HepG2 (cell line): ENCODE results near the gene DCUN1D2. TPM values are rescaled to one million over a fixed set of nuclear protein-coding genes. Genes with fewer than 3 reads are reported as not detected.

Experiments
- CERS6 ChIP-seq: sonication (generic); formaldehyde crosslinking; IDR thresholded peaks from 2 replicates; pipeline ENCODE4 v1.5.0; 2020; ENCODE audit warnings: missing genetic modification reagents
- FOXA1 ChIP-seq, 2 experiments: fragments of 450-650 bp in 1 of 2; sonication (generic) in 1 of 2; formaldehyde crosslinking in 1 of 2; IDR thresholded peaks; 2 replicates each; pipeline versions ENCODE4 v1.4.0 to v1.6.1; 2016 to 2020; ENCODE audit warnings: missing genetic modification reagents in 1 of 2
- HDAC1 ChIP-seq: sonication (generic); formaldehyde crosslinking; IDR thresholded peaks from 2 replicates; pipeline ENCODE4 v1.5.1; 2020; ENCODE audit warnings: mild to moderate bottlenecking, missing genetic modification reagents
- HNRNPL ChIP-seq: fragments of 200-400 bp; formaldehyde crosslinking; IDR thresholded peaks from 2 replicates; pipeline ENCODE4 v1.6.1; 2017; ENCODE audit warnings: mild to moderate bottlenecking, low read depth, low read length
- KLF9 ChIP-seq: IDR thresholded peaks from 2 replicates; pipeline ENCODE4 v1.6.1; 2016; ENCODE audit warnings: low read depth
- NFYB ChIP-seq: sonication (generic); formaldehyde crosslinking; IDR thresholded peaks from 2 replicates; pipeline ENCODE4 v1.4.0; 2020; ENCODE audit warnings: missing genetic modification reagents
- POLR2G ChIP-seq: fragments of 200-400 bp; formaldehyde crosslinking; IDR thresholded peaks from 2 replicates; pipeline ENCODE4 v1.6.1; 2018; ENCODE audit warnings: mild to moderate bottlenecking, low read depth, low read length, moderate library complexity
- SMC3 ChIP-seq: IDR thresholded peaks from 2 replicates; pipeline ENCODE4 v1.6.1; 2011; ENCODE audit warnings: low read length, improper control_type of control experiment
- TRIM22 ChIP-seq: fragments of 450-650 bp; IDR thresholded peaks from 2 replicates; pipeline ENCODE4 v1.6.1; 2017
- ZFP36L1 ChIP-seq: sonication (generic); formaldehyde crosslinking; IDR thresholded peaks from 2 replicates; pipeline ENCODE4 v1.8.0; 2022; ENCODE audit warnings: mild to moderate bottlenecking, missing genetic modification reagents, moderate library complexity
- ZNF280B ChIP-seq: sonication (generic); formaldehyde crosslinking; IDR thresholded peaks from 2 replicates; pipeline ENCODE4 v1.5.0; 2020; ENCODE audit warnings: missing genetic modification reagents, mild to moderate bottlenecking, borderline replicate concordance
- ZNF350 ChIP-seq: sonication (generic); formaldehyde crosslinking; IDR thresholded peaks from 2 replicates; pipeline ENCODE4 v1.4.0; 2020; ENCODE audit warnings: mild to moderate bottlenecking, low read depth, missing genetic modification reagents, borderline replicate concordance
- ZNF383 ChIP-seq: sonication (generic); formaldehyde crosslinking; IDR thresholded peaks from 2 replicates; pipeline ENCODE4 v1.4.0; 2020; ENCODE audit warnings: missing genetic modification reagents, mild to moderate bottlenecking, borderline replicate concordance
- ZNF44 ChIP-seq: sonication (generic); formaldehyde crosslinking; IDR thresholded peaks from 2 replicates; pipeline ENCODE4 v1.5.1; 2020; ENCODE audit warnings: mild to moderate bottlenecking, missing genetic modification reagents
- ZNF629 ChIP-seq: sonication (generic); formaldehyde crosslinking; conservative IDR thresholded peaks from 2 replicates; pipeline ENCODE4 v1.5.0; 2020; ENCODE audit warnings: missing genetic modification reagents
- ZNF703 ChIP-seq: sonication (generic); formaldehyde crosslinking; IDR thresholded peaks from 2 replicates; pipeline ENCODE4 v1.5.1; 2020; ENCODE audit warnings: missing genetic modification reagents, mild to moderate bottlenecking, moderate library complexity, borderline replicate concordance
- ZNF770 ChIP-seq: sonication (generic); formaldehyde crosslinking; IDR thresholded peaks from 2 replicates; pipeline ENCODE4 v1.5.0; 2020; ENCODE audit warnings: mild to moderate bottlenecking, missing genetic modification reagents
- polyA plus RNA-seq, 8 experiments: library from polyadenylated mRNA; depleted of rRNA in 3 of 8; stranded (reverse) in 7 of 8; unstranded in 1 of 8; fragments of >200 nt; fragmentation: Illumina TruSeq in 4 of 8; extraction: Trizol in 4 of 8; gene quantifications; 2 replicates each; pipeline versions ENCODE4 v1.2.1 to v1.2.3, GENCODE V29; 2011 to 2016; ENCODE audit warnings: low read depth in 4 of 8, missing spikeins in 1 of 8, mixed read lengths in 1 of 8; ENCODE audit not compliant: insufficient read depth in 1 of 8
- total RNA-seq, 5 experiments: library from RNA; depleted of rRNA; stranded (reverse); fragments of >200 nt; fragmentation: Illumina TruSeq; extraction: Trizol; gene quantifications; 2 replicates each; pipeline ENCODE4 v1.2.3, GENCODE V29; 2016; ENCODE audit warnings: low read depth in 1 of 5

Gene DCUN1D2
- total and polyA plus RNA-seq, 2 of the 13 experiments (the other 11 are each of a cell fraction or from before 2014, with no cell fraction given), result 9.1 to 9.6 TPM

- TF ChIP-seq ZNF770 (peak; percentile 95), KLF9 (0 out of 2 replicates have a peak, but pooled peaks have one; percentile 36), POLR2G (peak; percentile 85), ZNF350 (no peak), ZNF383 (CRISPR knock-in tag) (no peak), NFYB (CRISPR knock-in tag) (0 out of 2 replicates have a peak, but pooled peaks have one; percentile 9), CERS6 (CRISPR knock-in tag) (no peak), ZNF703 (CRISPR knock-in tag) (no peak), ZFP36L1 (no peak), FOXA1 (IDR thresholded peaks at IDR 0.05) (no peak), FOXA1 (CRISPR knock-in tag; IDR thresholded peaks at IDR 0.05) (peak; percentile 50; the same call in 1 of the 2 replicates), SMC3 (no peak), ZNF44 (CRISPR knock-in tag) (no peak), HDAC1 (CRISPR knock-in tag) (peak; percentile 30; the same call in 1 of the 2 replicates), TRIM22 (no peak), ZNF629 (CRISPR knock-in tag) (no peak), HNRNPL (no peak), ZNF280B (CRISPR knock-in tag) (no peak)
Observed at GRCh38 chr13:113437408-113438010, 53.0 kb downstream of the DCUN1D2 start (continued).
